HepG2 (cell line): Measurements from ENCODE around the gene FTL. TPM values are rescaled to one million over a fixed set of nuclear protein-coding genes. Genes with fewer than 3 reads are reported as not detected.

Experiments
- ETS1 ChIP-seq: sonication (generic); formaldehyde crosslinking; IDR thresholded peaks from 2 replicates; pipeline ENCODE4 v1.4.0; 2020; ENCODE audit warnings: missing genetic modification reagents
- FOXO4 ChIP-seq: sonication (generic); formaldehyde crosslinking; conservative IDR thresholded peaks from 2 replicates; pipeline ENCODE4 v1.8.1; 2023; ENCODE audit warnings: missing genetic modification reagents
- HHEX ChIP-seq: IDR thresholded peaks from 2 replicates; pipeline ENCODE4 v1.6.1; 2016; ENCODE audit warnings: control low read depth
- HOXA9 ChIP-seq: sonication (generic); formaldehyde crosslinking; IDR thresholded peaks from 2 replicates; pipeline ENCODE4 v1.8.1; 2022; ENCODE audit warnings: missing genetic modification reagents, mild to moderate bottlenecking, moderate library complexity, borderline replicate concordance
- IRF1 ChIP-seq: sonication (generic); formaldehyde crosslinking; IDR thresholded peaks from 2 replicates; pipeline ENCODE4 v1.4.0; 2020; ENCODE audit warnings: low read depth, mild to moderate bottlenecking, missing genetic modification reagents
- KDM1A ChIP-seq: IDR thresholded peaks from 2 replicates; pipeline ENCODE4 v1.6.1; 2016; ENCODE audit warnings: missing compliant biosample characterization
- NFIC ChIP-seq: IDR thresholded peaks from 2 replicates; pipeline ENCODE4 v1.6.1; 2012; ENCODE audit warnings: mild to moderate bottlenecking, low read length, inconsistent platforms
- PLSCR1 ChIP-seq: sonication (generic); formaldehyde crosslinking; IDR thresholded peaks from 2 replicates; pipeline ENCODE4 v1.5.0; 2020; ENCODE audit warnings: missing genetic modification reagents, mild to moderate bottlenecking, borderline replicate concordance
- POLR2AphosphoS5 ChIP-seq: IDR thresholded peaks from 2 replicates; pipeline ENCODE4 v1.6.1; 2012; ENCODE audit warnings: low read depth, low read length
- ZBTB42 ChIP-seq: sonication (generic); formaldehyde crosslinking; IDR thresholded peaks from 2 replicates; pipeline ENCODE4 v1.5.0; 2020; ENCODE audit warnings: mild to moderate bottlenecking, missing genetic modification reagents
- ZBTB44 ChIP-seq: sonication (generic); formaldehyde crosslinking; IDR thresholded peaks from 2 replicates; pipeline ENCODE4 v1.4.0; 2020; ENCODE audit warnings: missing genetic modification reagents
- ZFP82 ChIP-seq: sonication (generic); formaldehyde crosslinking; IDR thresholded peaks from 2 replicates; pipeline ENCODE4 v1.5.1; 2020; ENCODE audit warnings: mild to moderate bottlenecking, missing genetic modification reagents, borderline replicate concordance
- ZNF20 ChIP-seq: sonication (generic); formaldehyde crosslinking; IDR thresholded peaks from 2 replicates; pipeline ENCODE4 v1.4.0; 2020; ENCODE audit warnings: mild to moderate bottlenecking, moderate library complexity, missing genetic modification reagents
- ZNF574 ChIP-seq: sonication (generic); formaldehyde crosslinking; IDR thresholded peaks from 2 replicates; pipeline ENCODE4 v1.4.0; 2020; ENCODE audit warnings: missing genetic modification reagents
- ZNF597 ChIP-seq: sonication (generic); formaldehyde crosslinking; IDR thresholded peaks from 2 replicates; pipeline ENCODE4 v1.5.0; 2020; ENCODE audit warnings: missing genetic modification reagents
- ZNF598 ChIP-seq: sonication (generic); formaldehyde crosslinking; IDR thresholded peaks from 2 replicates; pipeline ENCODE4 v1.5.1; 2020; ENCODE audit warnings: mild to moderate bottlenecking, missing genetic modification reagents, borderline replicate concordance
- ZNF766 ChIP-seq: sonication (generic); formaldehyde crosslinking; IDR thresholded peaks from 2 replicates; pipeline ENCODE4 v1.5.0; 2020; ENCODE audit warnings: missing genetic modification reagents, borderline replicate concordance
- ZNF83 ChIP-seq: sonication (generic); formaldehyde crosslinking; IDR thresholded peaks from 2 replicates; pipeline ENCODE4 v1.4.0; 2020; ENCODE audit warnings: missing genetic modification reagents, mild to moderate bottlenecking, borderline replicate concordance
- ZSCAN9 ChIP-seq: IDR thresholded peaks from 2 replicates; pipeline ENCODE4 v1.6.1; 2016; ENCODE audit warnings: borderline replicate concordance
- polyA plus RNA-seq, 8 experiments: library from polyadenylated mRNA; depleted of rRNA in 3 of 8; stranded (reverse) in 7 of 8; unstranded in 1 of 8; fragments of >200 nt; fragmentation: Illumina TruSeq in 4 of 8; extraction: Trizol in 4 of 8; gene quantifications; 2 replicates each; pipeline versions ENCODE4 v1.2.1 to v1.2.3, GENCODE V29; 2011 to 2016; ENCODE audit warnings: low read depth in 4 of 8, missing spikeins in 1 of 8, mixed read lengths in 1 of 8; ENCODE audit not compliant: insufficient read depth in 1 of 8
- total RNA-seq, 5 experiments: library from RNA; depleted of rRNA; stranded (reverse); fragments of >200 nt; fragmentation: Illumina TruSeq; extraction: Trizol; gene quantifications; 2 replicates each; pipeline ENCODE4 v1.2.3, GENCODE V29; 2016; ENCODE audit warnings: low read depth in 1 of 5

The FTL gene
- total and polyA plus RNA-seq, 2 of the 13 experiments (the other 11 are each of a cell fraction or from before 2014, with no cell fraction given), result 2,721 to 8,800 TPM

GRCh38 chr19:48967346-48968178, 2.5 kb downstream of the FTL start (continued):
- peak; percentile 22; the same call in 1 of the 2 replicates for TF ChIP-seq NFIC
- no peak for TF ChIP-seq ZSCAN9 (CRISPR knock-in tag)
- no peak for TF ChIP-seq ZNF766 (CRISPR knock-in tag)
- TF ChIP-seq HOXA9 (CRISPR knock-in tag), result peak; percentile 56; the same call in 1 of the 2 replicates
- TF ChIP-seq ZNF20 (CRISPR knock-in tag), result no peak
- no peak; the same call in 1 of the 2 replicates for TF ChIP-seq ETS1
- TF ChIP-seq ZNF598 (CRISPR knock-in tag), result 0 out of 2 replicates have a peak, but pooled peaks have one; percentile 60
- no peak for TF ChIP-seq ZNF83
- TF ChIP-seq ZNF597, result no peak
- TF ChIP-seq ZBTB42 (CRISPR knock-in tag), result no peak
- no peak for TF ChIP-seq HHEX (CRISPR knock-in tag)
- peak; percentile 83 for TF ChIP-seq POLR2AphosphoS5
- peak; percentile 64 for TF ChIP-seq ZNF574 (CRISPR knock-in tag)
- no peak for TF ChIP-seq KDM1A (CRISPR knock-in tag)
- no peak for TF ChIP-seq ZFP82
- no peak for TF ChIP-seq ZBTB44
- TF ChIP-seq PLSCR1 (CRISPR knock-in tag), result no peak
- TF ChIP-seq FOXO4 (CRISPR knock-in tag), result no peak
- no peak for TF ChIP-seq IRF1 (CRISPR knock-in tag)
